Uterus (tissue), 4 donors: ENCODE data around the gene MST1. TPM values are rescaled to one million over a fixed set of nuclear protein-coding genes. Genes with fewer than 3 reads are reported as not detected.

Source experiments
- DNase-seq, 2 donors: peaks; one replicate each; pipeline ENCODE4 v3.0.0-alpha.2; 2019 to 2020
- H3K27ac ChIP-seq, 2 donors: fragments of 200-600 bp; sonication (generic); 1 replicate in 1 of 2; 2 replicates in 1 of 2; pipeline ENCODE4 v1.5.1; 2016 to 2018
- H3K27me3 ChIP-seq, 2 donors: fragments of 200-600 bp; sonication (generic); one replicate each; pipeline ENCODE4 v1.5.1; 2018 to 2019; ENCODE audit warnings: control low read depth in 1 of 2
- H3K36me3 ChIP-seq, 2 donors: fragments of 200-600 bp; sonication (generic); one replicate each; pipeline ENCODE4 v1.5.1; 2019; ENCODE audit warnings: control low read depth in 1 of 2
- H3K4me1 ChIP-seq, 2 donors: fragments of 200-600 bp; sonication (generic); one replicate each; pipeline ENCODE4 v1.5.1; 2018 to 2019; ENCODE audit warnings: control low read depth in 1 of 2
- H3K4me3 ChIP-seq, 2 donors: fragments of 200-600 bp; sonication (generic); 1 replicate in 1 of 2; 2 replicates in 1 of 2; pipeline ENCODE4 v1.5.1; 2018 to 2019; ENCODE audit warnings: mild to moderate bottlenecking in 1 of 2
- H3K9me3 ChIP-seq, 2 donors: fragments of 200-600 bp; sonication (generic); one replicate each; pipeline ENCODE4 v1.5.1; 2019; ENCODE audit warnings: control low read depth in 1 of 2
- POLR2A ChIP-seq, 2 donors: fragments of 450-650 bp; IDR thresholded peaks; one replicate each; pipeline ENCODE4 v1.6.1; 2016; ENCODE audit warnings: antibody characterized with exemption in 2 of 2, mild to moderate bottlenecking in 1 of 2, moderate library complexity in 1 of 2
- intact Hi-C: fragments of 100-400 bp; cut with DNase I; formaldehyde crosslinking; loops from one replicate; pipeline ENCODE4 v1.15.1; 2023; ENCODE audit warnings: low total_unique reads
- total RNA-seq, 4 donors: library from RNA; depleted of rRNA in 3 of 4; stranded (reverse); fragments of >200 nt in 3 of 4; gene quantifications; one replicate each; pipeline versions ENCODE4 v1.1.0 to v1.2.4, GENCODE V29; 2014 to 2023
- TF ChIP-seq, protein P1 (sequence below), 4 experiments: fragments of 200-600 bp in 2 of 4; fragments of 450-650 bp in 2 of 4; sonication (generic) in 2 of 4; IDR thresholded peaks; one replicate each; pipeline ENCODE4 v1.5.1; 2016 to 2019; ENCODE audit warnings: antibody characterized with exemption in 4 of 4, mild to moderate bottlenecking in 2 of 4, moderate library complexity in 1 of 4
- donor health status: DM: yes; HTN: yes; CAD: no.

The MST1 gene
- total RNA-seq, 4 donors from 2014 or later: 5.1 to 11.5 (median 10.4) TPM; not detected in 1

DNA sequence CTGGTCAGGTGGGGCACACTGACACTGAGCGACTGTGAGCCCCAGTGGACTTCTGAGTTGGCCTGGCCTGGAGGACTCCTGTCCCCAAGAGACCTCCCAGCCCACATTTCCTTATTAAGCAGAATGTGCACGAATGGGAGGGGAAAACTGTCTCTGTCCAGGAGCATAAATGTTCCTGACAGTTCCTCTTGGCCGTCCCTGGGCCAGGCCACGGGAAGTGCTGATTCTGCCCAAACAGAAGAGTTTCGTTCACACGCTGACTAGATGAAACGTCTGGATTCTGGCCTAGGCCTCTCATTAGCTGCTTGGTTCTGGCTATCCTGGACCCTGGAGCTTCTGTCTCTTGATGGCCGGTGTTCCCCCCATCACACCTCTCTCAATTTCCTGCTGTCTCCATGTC, 44.6 kb downstream of the MST1 start:
- no peak overlapping the region for H3K27ac ChIP-seq
- TF ChIP-seq, protein P1, sequence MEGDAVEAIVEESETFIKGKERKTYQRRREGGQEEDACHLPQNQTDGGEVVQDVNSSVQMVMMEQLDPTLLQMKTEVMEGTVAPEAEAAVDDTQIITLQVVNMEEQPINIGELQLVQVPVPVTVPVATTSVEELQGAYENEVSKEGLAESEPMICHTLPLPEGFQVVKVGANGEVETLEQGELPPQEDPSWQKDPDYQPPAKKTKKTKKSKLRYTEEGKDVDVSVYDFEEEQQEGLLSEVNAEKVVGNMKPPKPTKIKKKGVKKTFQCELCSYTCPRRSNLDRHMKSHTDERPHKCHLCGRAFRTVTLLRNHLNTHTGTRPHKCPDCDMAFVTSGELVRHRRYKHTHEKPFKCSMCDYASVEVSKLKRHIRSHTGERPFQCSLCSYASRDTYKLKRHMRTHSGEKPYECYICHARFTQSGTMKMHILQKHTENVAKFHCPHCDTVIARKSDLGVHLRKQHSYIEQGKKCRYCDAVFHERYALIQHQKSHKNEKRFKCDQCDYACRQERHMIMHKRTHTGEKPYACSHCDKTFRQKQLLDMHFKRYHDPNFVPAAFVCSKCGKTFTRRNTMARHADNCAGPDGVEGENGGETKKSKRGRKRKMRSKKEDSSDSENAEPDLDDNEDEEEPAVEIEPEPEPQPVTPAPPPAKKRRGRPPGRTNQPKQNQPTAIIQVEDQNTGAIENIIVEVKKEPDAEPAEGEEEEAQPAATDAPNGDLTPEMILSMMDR (IDR thresholded peaks at IDR 0.05): no peak
- TF ChIP-seq POLR2A (IDR thresholded peaks at IDR 0.05): no peak
- H3K27me3 ChIP-seq: no peaks in the 10 kb centered on the region
- intact Hi-C loops: no loop called here
- no peaks in the 10 kb centered on the region for H3K9me3 ChIP-seq
- H3K4me3 ChIP-seq: no peak overlapping the region
- no peaks in the 10 kb centered on the region for H3K4me1 ChIP-seq
- no peak for DNase-seq
- H3K36me3 ChIP-seq: no peaks in the 10 kb centered on the region

DNA sequence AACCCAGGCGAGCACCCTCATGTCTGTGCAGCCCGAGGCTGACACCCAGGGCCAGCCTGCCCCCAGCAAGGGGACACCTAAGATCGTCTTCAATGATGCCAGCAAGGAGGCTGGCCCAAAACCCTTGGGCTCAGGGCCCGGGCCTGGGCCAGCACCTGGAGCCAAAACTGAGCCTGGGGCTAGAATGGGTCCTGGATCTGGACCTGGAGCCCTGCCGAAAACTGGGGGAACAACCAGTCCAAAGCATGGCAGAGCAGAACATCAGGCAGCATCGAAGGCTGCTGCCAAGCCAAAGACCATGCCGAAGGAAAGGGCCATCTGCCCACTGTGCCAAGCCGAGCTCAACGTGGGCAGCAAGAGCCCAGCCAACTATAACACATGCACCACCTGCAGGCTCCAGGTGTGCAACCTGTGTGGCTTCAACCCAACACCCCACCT, 46.5 kb downstream of the MST1 start:
- intact Hi-C loops: no loop called here
- Histone ChIP-seq H3K9me3 (no peaks in the 10 kb centered on the region), H3K4me3 (no peak overlapping the region), H3K27me3 (no peaks in the 10 kb centered on the region), H3K36me3 (no peaks in the 10 kb centered on the region), H3K27ac (no peak overlapping the region), H3K4me1 (no peaks in the 10 kb centered on the region)
- TF ChIP-seq POLR2A (IDR thresholded peaks at IDR 0.05): no peak
- TF ChIP-seq, protein P1 (IDR thresholded peaks at IDR 0.05): no peak
- DNase-seq: no peak

DNA sequence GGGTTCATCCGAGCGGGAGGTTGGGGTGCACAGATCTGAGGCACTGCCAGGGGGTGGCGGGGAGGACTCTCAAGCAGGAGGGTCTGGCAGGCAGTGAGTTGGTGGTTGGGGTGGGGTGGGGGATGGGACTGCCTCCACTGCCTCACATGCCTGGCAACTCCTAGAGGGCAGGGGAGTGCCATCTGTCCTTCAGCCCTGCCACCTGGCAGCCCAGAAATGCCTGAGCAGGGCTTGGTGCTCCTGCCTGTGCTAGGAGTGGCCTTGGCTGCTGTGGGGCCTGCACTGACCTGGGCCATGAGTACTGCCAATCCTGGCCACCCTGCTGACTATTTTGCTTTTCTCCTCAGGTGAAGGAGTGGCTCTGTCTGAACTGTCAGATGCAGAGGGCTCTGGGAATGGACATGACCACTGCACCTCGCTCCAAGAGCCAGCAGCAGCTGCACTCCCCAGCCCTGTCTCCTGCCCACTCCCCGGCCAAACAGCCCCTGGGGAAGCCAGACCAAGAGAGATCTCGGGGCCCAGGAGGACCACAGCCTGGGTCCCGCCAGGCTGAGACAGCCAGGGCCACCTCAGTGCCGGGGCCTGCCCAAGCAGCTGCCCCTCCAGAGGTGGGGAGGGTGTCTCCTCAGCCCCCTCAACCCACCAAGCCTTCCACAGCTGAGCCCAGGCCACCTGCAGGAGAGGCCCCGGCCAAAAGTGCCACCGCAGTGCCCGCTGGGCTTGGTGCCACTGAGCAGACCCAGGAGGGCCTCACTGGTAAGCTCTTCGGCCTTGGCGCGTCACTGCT, 47.2 kb downstream of the MST1 start:
- intact Hi-C loops: no loop called here

DNA sequence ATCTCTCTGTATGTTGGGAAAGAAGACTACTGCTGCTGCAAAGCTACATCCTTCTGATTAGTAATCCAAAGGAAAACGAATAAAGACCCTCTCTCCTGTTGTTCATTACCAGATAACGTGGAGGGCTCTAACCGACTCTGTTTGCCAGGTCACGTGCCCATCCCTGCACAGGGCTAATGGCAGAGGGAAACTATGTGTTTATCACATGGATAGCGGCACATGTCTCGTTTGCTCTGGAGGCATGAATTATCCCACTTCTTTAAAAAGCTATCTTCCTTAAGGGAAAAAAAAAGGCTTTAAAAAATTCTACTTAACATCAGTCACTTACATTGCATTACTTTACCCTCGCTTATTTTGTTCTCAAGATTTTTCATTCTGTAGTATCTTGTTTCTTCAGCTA, 48.0 kb downstream of the MST1 start:
- TF ChIP-seq POLR2A (IDR thresholded peaks at IDR 0.05): no peak
- TF ChIP-seq, protein P1 (IDR thresholded peaks at IDR 0.05): no peak
- H3K27me3 ChIP-seq: no peaks in the 10 kb centered on the region
- no peaks in the 10 kb centered on the region for H3K36me3 ChIP-seq
- no peak for DNase-seq
- H3K27ac ChIP-seq: no peak overlapping the region
- intact Hi-C loops: no loop called here
- no peak overlapping the region for H3K4me3 ChIP-seq
- no peaks in the 10 kb centered on the region for H3K4me1 ChIP-seq
- H3K9me3 ChIP-seq: no peaks in the 10 kb centered on the region

More for the DNA sequence above, 47.2 kb downstream of the MST1 start:
- no peak for DNase-seq
- Histone ChIP-seq H3K4me1 (no peaks in the 10 kb centered on the region), H3K4me3 (no peak overlapping the region), H3K27ac (no peak overlapping the region), H3K27me3 (no peaks in the 10 kb centered on the region), H3K9me3 (no peaks in the 10 kb centered on the region), H3K36me3 (no peaks in the 10 kb centered on the region)
- no peak for TF ChIP-seq POLR2A (IDR thresholded peaks at IDR 0.05)
- TF ChIP-seq, protein P1 (IDR thresholded peaks at IDR 0.05): no peak

DNA sequence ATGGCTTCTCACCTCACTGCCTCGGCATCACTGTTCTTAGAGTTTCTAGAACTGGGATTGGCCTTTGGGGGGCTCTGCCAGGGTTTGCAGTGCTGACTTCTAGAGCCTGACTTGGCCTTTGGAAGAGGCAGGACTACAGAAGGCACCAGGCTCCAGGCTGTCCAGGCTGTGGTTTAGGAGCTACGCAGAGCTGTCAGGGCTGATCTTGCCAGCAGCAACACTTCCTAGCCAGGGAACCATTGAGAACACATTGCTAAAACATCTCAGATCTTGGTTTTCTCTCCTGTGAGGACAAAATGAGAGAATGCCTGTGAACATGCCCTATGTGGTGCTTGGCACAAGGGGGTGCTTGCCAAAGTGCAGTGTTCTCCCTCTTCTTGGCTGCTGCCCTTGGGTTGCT, 49.7 kb downstream of the MST1 start:
- intact Hi-C loops: no loop called here
- Histone ChIP-seq H3K27ac (no peak overlapping the region), H3K4me1 (no peaks in the 10 kb centered on the region), H3K36me3 (no peaks in the 10 kb centered on the region), H3K9me3 (no peaks in the 10 kb centered on the region), H3K27me3 (no peaks in the 10 kb centered on the region), H3K4me3 (no peak overlapping the region)
- no peak for DNase-seq
- TF ChIP-seq POLR2A (IDR thresholded peaks at IDR 0.05): no peak
- TF ChIP-seq, protein P1 (IDR thresholded peaks at IDR 0.05): no peak
